Ovary (tissue), 3 donors: ENCODE results near the gene KCNJ10.

ENCODE experiments used
- CTCF ChIP-seq, 3 donors: fragments of 450-650 bp in 2 of 3; fragments of 200-600 bp in 1 of 3; IDR thresholded peaks; one replicate each; pipeline versions ENCODE4 v1.5.1 to v1.8.0; 2016 to 2022; ENCODE audit warnings: antibody characterized with exemption in 3 of 3, mild to moderate bottlenecking in 1 of 3
- EP300 ChIP-seq: sonication (generic); formaldehyde crosslinking; IDR thresholded peaks from one replicate; pipeline ENCODE4 v1.6.1; 2017; ENCODE audit warnings: antibody characterized with exemption
- donor health status: DM: no; HTN: no; CAD: no.

- TF ChIP-seq CTCF (IDR thresholded peaks at IDR 0.05) (no peak), EP300 (no peak)
Observed at GRCh38 chr1:159980786-159981185, 89.2 kb downstream of the KCNJ10 start.
